HG02642 (cell line): ENCODE results near the gene H6PD.

Experiments
- ATAC-seq: cut with Tn5 transposase; IDR thresholded peaks from one replicate; pipeline ENCODE4 v1.9.1; 2021; ENCODE audit warnings: mild to moderate bottlenecking; ENCODE audit not compliant: unreplicated experiment, poor library complexity

Gene H6PD

GRCh38 chr1:9238550-9238949, 4.0 kb downstream of the H6PD start:
- no peak for ATAC-seq

GRCh38 chr1:9239622-9240401, 5.2 kb downstream of the H6PD start:
- ATAC-seq, result no peak

GRCh38 chr1:9240914-9241820, 6.6 kb downstream of the H6PD start:
- no peak for ATAC-seq

- ATAC-seq, result no peak
Observed at GRCh38 chr1:9241891-9242290, 7.3 kb downstream of the H6PD start.

GRCh38 chr1:9242338-9242969, 7.9 kb downstream of the H6PD start:
- ATAC-seq, result no peak

GRCh38 chr1:9243066-9243739, 8.6 kb downstream of the H6PD start:
- no peak for ATAC-seq

- ATAC-seq, result no peak
Observed at GRCh38 chr1:9244501-9245229, 10.1 kb downstream of the H6PD start.

GRCh38 chr1:9245230-9245619, 10.7 kb downstream of the H6PD start:
- no peak for ATAC-seq

- no peak for ATAC-seq
Observed at GRCh38 chr1:9245661-9246060, 11.1 kb downstream of the H6PD start.

GRCh38 chr1:9246215-9246614, 11.6 kb downstream of the H6PD start:
- no peak for ATAC-seq

GRCh38 chr1:9246841-9247785, 12.5 kb downstream of the H6PD start:
- ATAC-seq, result no peak

- no peak for ATAC-seq
Observed at GRCh38 chr1:9247894-9248293, 13.3 kb downstream of the H6PD start.

- ATAC-seq, result no peak
Observed at GRCh38 chr1:9248341-9249262, 14.0 kb downstream of the H6PD start.

GRCh38 chr1:9249263-9249533, 14.6 kb downstream of the H6PD start:
- no peak for ATAC-seq

GRCh38 chr1:9249534-9250410, 15.2 kb downstream of the H6PD start:
- ATAC-seq, result no peak

GRCh38 chr1:9250411-9251381, 16.1 kb downstream of the H6PD start:
- ATAC-seq, result no peak
